ENCODE data around the gene PRKN. TPM values are rescaled to one million over a fixed set of nuclear protein-coding genes. Genes with fewer than 3 reads are reported as not detected.
"Not testable (repeated sequence)": the region's sequence is repeated elsewhere in the genome, so short reads cannot be mapped to it uniquely, and the experiment has no call there.

Gene PRKN
- total RNA-seq, 1 experiment from 2014 or later, result not detected

DNA sequence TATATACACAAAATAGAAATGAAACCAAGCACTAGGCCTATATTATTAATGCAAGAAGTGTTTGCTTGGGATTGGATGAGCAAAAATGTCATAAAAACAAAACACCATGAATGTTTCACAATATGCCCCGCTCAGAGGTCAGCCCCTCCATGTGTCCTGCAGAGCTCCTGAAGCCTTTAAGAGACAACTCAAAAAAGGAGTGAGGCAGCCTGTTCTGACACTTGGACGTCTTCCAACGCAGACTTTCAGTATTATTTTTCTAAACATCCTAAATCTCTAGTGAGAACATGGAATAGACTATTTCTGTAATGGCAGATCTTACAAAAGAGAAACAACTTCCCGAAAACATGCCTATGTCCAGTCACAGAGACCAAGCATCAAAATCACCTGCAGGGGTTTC is 322.6 kb downstream of the PRKN start:
- CTCF ChIA-PET, result no interaction called here
- POLR2A ChIA-PET (ENCODE audit: unreplicated experiment), result no interaction called here
- Histone ChIP-seq H3K4me3 (no peak overlapping the region), H3K36me3 (ENCODE audit: low read depth) (no peaks in the 10 kb centered on the region), H3K9me2 (ENCODE audit: insufficient read depth) (no peaks in the 10 kb centered on the region), H3K4me2 (no peak overlapping the region), H3K4me1 (replicated peaks; ENCODE audit: insufficient read depth) (no peaks in the 10 kb centered on the region), H3K9me3 (ENCODE audit: insufficient read depth, low read depth) (no peaks in the 10 kb centered on the region), H4K20me1 (ENCODE audit: insufficient read depth) (no peaks in the 10 kb centered on the region), H3F3A (ENCODE audit: insufficient read depth, low read depth) (no peaks in the 10 kb centered on the region), H2AFZ (no peak overlapping the region), H3K27ac (no peak overlapping the region), H3K27me3 (ENCODE audit: insufficient read depth, low read depth) (peaks cover 20% of the 10 kb centered on the region), H3K79me2 (ENCODE audit: low read depth) (no peaks in the 10 kb centered on the region)
- TF ChIP-seq, protein P1, sequence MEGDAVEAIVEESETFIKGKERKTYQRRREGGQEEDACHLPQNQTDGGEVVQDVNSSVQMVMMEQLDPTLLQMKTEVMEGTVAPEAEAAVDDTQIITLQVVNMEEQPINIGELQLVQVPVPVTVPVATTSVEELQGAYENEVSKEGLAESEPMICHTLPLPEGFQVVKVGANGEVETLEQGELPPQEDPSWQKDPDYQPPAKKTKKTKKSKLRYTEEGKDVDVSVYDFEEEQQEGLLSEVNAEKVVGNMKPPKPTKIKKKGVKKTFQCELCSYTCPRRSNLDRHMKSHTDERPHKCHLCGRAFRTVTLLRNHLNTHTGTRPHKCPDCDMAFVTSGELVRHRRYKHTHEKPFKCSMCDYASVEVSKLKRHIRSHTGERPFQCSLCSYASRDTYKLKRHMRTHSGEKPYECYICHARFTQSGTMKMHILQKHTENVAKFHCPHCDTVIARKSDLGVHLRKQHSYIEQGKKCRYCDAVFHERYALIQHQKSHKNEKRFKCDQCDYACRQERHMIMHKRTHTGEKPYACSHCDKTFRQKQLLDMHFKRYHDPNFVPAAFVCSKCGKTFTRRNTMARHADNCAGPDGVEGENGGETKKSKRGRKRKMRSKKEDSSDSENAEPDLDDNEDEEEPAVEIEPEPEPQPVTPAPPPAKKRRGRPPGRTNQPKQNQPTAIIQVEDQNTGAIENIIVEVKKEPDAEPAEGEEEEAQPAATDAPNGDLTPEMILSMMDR (conservative IDR thresholded peaks at IDR 0.05), result no peak
- TF ChIP-seq EZH2 (IDR thresholded peaks at IDR 0.05; ENCODE audit: low read depth), result no peak
- BruUV-seq (replicated peaks), result no TSS peak
- intact Hi-C loops (cut with micrococcal nuclease; ENCODE audit: unreplicated experiment), result no loop called here
- no peak for DNase-seq

GRCh38 chr6:162403031-162403430 is 324.5 kb downstream of the PRKN start:
- Histone ChIP-seq H3K9me3 (ENCODE audit: insufficient read depth, low read depth) (no peaks in the 10 kb centered on the region), H3K4me2 (no peak overlapping the region), H3K4me3 (no peak overlapping the region), H3K4me1 (replicated peaks; ENCODE audit: insufficient read depth) (no peaks in the 10 kb centered on the region), H3K27me3 (ENCODE audit: insufficient read depth, low read depth) (peaks cover 20% of the 10 kb centered on the region), H4K20me1 (ENCODE audit: insufficient read depth) (no peaks in the 10 kb centered on the region), H2AFZ (no peak overlapping the region), H3K36me3 (ENCODE audit: low read depth) (no peaks in the 10 kb centered on the region), H3F3A (ENCODE audit: insufficient read depth, low read depth) (no peaks in the 10 kb centered on the region), H3K27ac (no peak overlapping the region), H3K79me2 (ENCODE audit: low read depth) (no peaks in the 10 kb centered on the region), H3K9me2 (ENCODE audit: insufficient read depth) (no peaks in the 10 kb centered on the region)
- intact Hi-C loops (cut with micrococcal nuclease; ENCODE audit: unreplicated experiment), result no loop called here
- CTCF ChIA-PET, result no interaction called here
- BruUV-seq (replicated peaks), result no TSS peak
- DNase-seq, result no peak
- POLR2A ChIA-PET (ENCODE audit: unreplicated experiment), result no interaction called here
- TF ChIP-seq, protein P1 (conservative IDR thresholded peaks at IDR 0.05), result no peak
- TF ChIP-seq EZH2 (IDR thresholded peaks at IDR 0.05; ENCODE audit: low read depth), result no peak

DNA sequence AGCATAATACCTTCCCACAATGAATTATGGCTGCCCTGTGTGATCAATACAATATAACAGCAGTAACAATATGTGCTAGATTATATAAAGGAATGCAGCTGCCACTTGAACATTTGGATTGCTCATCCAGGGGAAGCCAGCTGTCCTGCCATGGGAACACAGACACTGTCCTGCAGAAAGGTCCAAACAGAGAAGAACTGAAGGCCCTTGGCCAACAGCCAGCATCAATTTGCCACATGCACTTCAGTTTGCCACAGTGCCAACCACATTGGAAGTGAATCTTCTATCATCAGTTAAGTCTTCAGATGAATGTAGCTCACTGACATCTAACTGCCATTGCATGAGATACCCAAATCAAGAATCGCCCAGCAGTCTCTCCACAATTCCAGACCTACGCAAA is 332.4 kb downstream of the PRKN start:
- Histone ChIP-seq H3F3A (ENCODE audit: insufficient read depth, low read depth) (no peaks in the 10 kb centered on the region), H4K20me1 (ENCODE audit: insufficient read depth) (no peaks in the 10 kb centered on the region), H3K9me2 (ENCODE audit: insufficient read depth) (no peaks in the 10 kb centered on the region), H3K4me2 (no peak overlapping the region), H3K27ac (no peak overlapping the region), H3K4me1 (replicated peaks; ENCODE audit: insufficient read depth) (no peaks in the 10 kb centered on the region), H3K79me2 (ENCODE audit: low read depth) (no peaks in the 10 kb centered on the region), H3K36me3 (ENCODE audit: low read depth) (no peaks in the 10 kb centered on the region), H2AFZ (no peak overlapping the region), H3K4me3 (no peak overlapping the region), H3K9me3 (ENCODE audit: insufficient read depth, low read depth) (no peaks in the 10 kb centered on the region), H3K27me3 (ENCODE audit: insufficient read depth, low read depth) (no peaks in the 10 kb centered on the region)
- intact Hi-C loops (cut with micrococcal nuclease; ENCODE audit: unreplicated experiment), result no loop called here
- no TSS peak for BruUV-seq (replicated peaks)
- ChIA-PET POLR2A (ENCODE audit: unreplicated experiment) (no interaction called here), CTCF (no interaction called here)
- TF ChIP-seq, protein P1 (conservative IDR thresholded peaks at IDR 0.05), result no peak
- TF ChIP-seq EZH2 (IDR thresholded peaks at IDR 0.05; ENCODE audit: low read depth), result no peak
- no peak for DNase-seq

DNA sequence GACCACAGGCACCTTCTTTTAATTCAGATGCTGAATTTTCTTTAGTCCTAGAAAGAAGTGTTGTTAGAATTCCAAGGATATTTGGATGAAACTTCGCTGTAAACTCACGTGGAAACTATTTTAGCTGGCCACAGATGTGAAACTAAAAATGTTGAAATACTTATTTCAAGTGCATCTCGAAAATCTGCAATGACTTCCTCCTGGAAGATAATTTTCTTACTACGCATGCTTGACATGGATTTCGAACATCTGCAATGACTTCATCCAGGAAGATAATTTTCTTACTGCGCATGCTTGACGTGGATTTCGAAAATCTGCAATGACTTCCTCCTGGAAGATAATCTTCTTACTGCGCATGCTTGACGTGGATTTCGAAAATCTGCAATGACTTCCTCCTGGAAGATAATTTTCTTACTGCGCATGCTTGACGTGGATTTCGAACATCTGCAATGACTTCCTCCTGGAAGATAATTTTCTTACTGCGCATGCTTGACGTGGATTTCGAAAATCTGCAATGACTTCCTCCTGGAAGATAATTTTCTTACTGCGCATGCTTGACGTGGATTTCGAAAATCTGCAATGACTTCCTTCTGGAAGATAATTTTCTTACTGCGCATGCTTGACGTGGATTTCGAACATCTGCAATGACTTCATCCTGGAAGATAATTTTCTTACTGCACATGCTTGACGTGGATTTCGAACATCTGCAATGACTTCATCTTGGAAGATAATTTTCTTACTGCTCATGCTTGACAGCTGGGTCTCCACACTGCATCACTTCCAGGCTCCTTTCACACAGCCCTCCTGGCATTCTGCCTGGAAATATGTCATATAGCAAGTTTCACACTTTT is 336.4 kb downstream of the PRKN start:
- H3F3A ChIP-seq (ENCODE audit: insufficient read depth, low read depth); H3K9me2 ChIP-seq (ENCODE audit: insufficient read depth); CTCF ChIA-PET; intact Hi-C loops (cut with micrococcal nuclease; ENCODE audit: unreplicated experiment); H3K9me3 ChIP-seq (ENCODE audit: insufficient read depth, low read depth); H3K4me3 ChIP-seq; H3K27ac ChIP-seq; H4K20me1 ChIP-seq (ENCODE audit: insufficient read depth); H3K36me3 ChIP-seq (ENCODE audit: low read depth); BruUV-seq (replicated peaks); H3K4me2 ChIP-seq; H3K27me3 ChIP-seq (ENCODE audit: insufficient read depth, low read depth); H3K4me1 ChIP-seq (replicated peaks; ENCODE audit: insufficient read depth); POLR2A ChIA-PET (ENCODE audit: unreplicated experiment); H2AFZ ChIP-seq; H3K79me2 ChIP-seq (ENCODE audit: low read depth); DNase-seq: not testable (repeated sequence)
